Gastrocnemius medialis (tissue), 4 donors: ENCODE results near the gene EEF1A2.

Experiments
- CTCF ChIP-seq, 5 experiments: fragments of 450-650 bp in 3 of 5; fragments of 200-600 bp in 2 of 5; sonication (generic) in 2 of 5; IDR thresholded peaks in 4 of 5; conservative IDR thresholded peaks in 1 of 5; 1 replicate in 4 of 5; 2 replicates in 1 of 5; pipeline ENCODE4 v1.5.1; 2016 to 2019; ENCODE audit warnings: antibody characterized with exemption in 5 of 5, mild to moderate bottlenecking in 3 of 5, moderate library complexity in 3 of 5
- POLR2A ChIP-seq, 2 donors: fragments of 450-650 bp; IDR thresholded peaks; one replicate each; pipeline ENCODE4 v1.6.1; 2017; ENCODE audit warnings: antibody characterized with exemption in 2 of 2, mild to moderate bottlenecking in 2 of 2, moderate library complexity in 2 of 2

DNA sequence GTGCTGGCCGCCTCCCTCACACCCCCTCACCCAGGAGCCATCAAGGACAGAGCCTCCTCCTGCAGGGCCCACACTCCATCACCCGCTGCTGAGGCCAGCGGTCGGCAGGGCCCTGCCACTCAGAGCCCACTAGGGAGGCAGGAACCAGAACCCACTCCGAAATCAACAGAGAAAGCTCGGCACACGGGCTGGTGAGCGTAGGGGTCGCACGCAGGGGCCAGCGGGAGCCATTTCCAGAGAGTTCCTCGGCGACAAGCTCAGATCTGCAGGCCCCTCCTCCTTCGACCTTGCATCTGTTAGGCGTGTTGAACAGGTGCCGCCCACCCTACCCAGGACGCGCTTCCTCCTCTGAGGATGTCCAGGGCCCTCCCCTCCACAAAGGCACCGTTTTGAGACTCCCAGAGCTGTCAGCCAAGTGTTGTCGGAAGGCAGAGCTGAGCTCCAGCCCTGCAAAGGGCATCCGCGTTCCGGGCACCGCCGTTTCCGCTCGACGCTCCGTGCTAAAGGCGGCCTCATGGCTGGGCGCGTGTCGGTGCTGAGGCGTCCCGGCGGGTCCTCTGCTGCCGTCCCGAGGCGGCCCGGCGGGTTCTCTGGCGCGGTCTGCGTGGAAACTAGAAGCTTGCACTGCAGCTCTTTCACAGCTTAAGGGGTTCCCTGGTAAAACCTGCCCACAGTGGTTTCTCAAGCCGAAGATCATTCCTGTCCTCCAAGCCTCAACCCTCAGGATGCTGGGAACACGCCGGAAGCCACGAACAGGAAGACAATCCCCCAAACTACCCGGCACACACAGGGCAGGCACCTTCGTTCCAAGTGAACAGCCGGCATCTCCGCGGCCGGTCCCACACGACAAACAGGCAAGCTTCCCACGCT, 33.3 kb downstream of the EEF1A2 start:
- TF ChIP-seq CTCF (IDR thresholded peaks at IDR 0.05 in 4 of 5, conservative IDR thresholded peaks at IDR 0.05 in 1 of 5) (no peak), POLR2A (IDR thresholded peaks at IDR 0.05) (no peak)
